Activated CD8-positive, alpha-beta T cell treated with anti-CD3 and anti-CD28 coated beads for 36 hours (primary cell): ENCODE results near the gene TMEM72. TPM values are rescaled to one million over a fixed set of nuclear protein-coding genes. Genes with fewer than 3 reads are reported as not detected.
A peak's percentile ranks its signal among the peaks of the same experiment; 100 is the strongest.

ENCODE experiments used
- ATAC-seq: fragments of 200-7000 bp; cut with Tn5 transposase; one replicate; pipeline ENCODE4 v1.10.0; 2021; ENCODE audit warnings: mild to moderate bottlenecking, moderate library complexity
- CTCF ChIA-PET: fragments of 350-600 bp; sonication (Branson Sonifier 250); formaldehyde crosslinking; loops from one replicate; lab custom pipeline; 2021; ENCODE audit warnings: antibody characterized with exemption; lab: Charles Lee
- POLR2A ChIA-PET: fragments of 350-600 bp; sonication (Branson Sonifier 250); formaldehyde crosslinking; loops from one replicate; lab custom pipeline; 2021; ENCODE audit warnings: antibody characterized with exemption; lab: Charles Lee
- DNase-seq: peaks from one replicate; pipeline ENCODE4 v3.0.0-alpha.2; 2020
- H3K27ac Mint-ChIP-seq: one replicate; pipeline ENCODE4 v1.8.0; 2021; ENCODE audit warnings: mild to moderate bottlenecking, mixed read lengths
- H3K27me3 Mint-ChIP-seq: one replicate; pipeline ENCODE4 v1.8.0; 2021; ENCODE audit warnings: mixed read lengths
- H3K36me3 Mint-ChIP-seq: one replicate; pipeline ENCODE4 v1.8.0; 2021; ENCODE audit warnings: low read depth, mixed read lengths
- H3K4me1 Mint-ChIP-seq: one replicate; pipeline ENCODE4 v1.8.0; 2021; ENCODE audit warnings: low read depth, mixed read lengths
- H3K4me3 Mint-ChIP-seq: one replicate; pipeline ENCODE4 v1.8.0; 2021; ENCODE audit warnings: mild to moderate bottlenecking, moderate library complexity, mixed read lengths
- H3K9me3 Mint-ChIP-seq: one replicate; pipeline ENCODE4 v1.8.0; 2021; ENCODE audit warnings: mixed read lengths
- intact Hi-C: fragments of 100-400 bp; cut with micrococcal nuclease; formaldehyde crosslinking; loops from one replicate; pipeline ENCODE4 v1.10.0; 2022
- total RNA-seq, 2 experiments: library from RNA; stranded (reverse); gene quantifications; one replicate each; pipeline ENCODE4 v1.2.3, GENCODE V29; 2021
- TF ChIP-seq, protein P1 (sequence below): fragments of 200-600 bp; IDR thresholded peaks from one replicate; pipeline ENCODE4 v1.8.0; 2022; ENCODE audit warnings: antibody characterized with exemption, mild to moderate bottlenecking

TMEM72 gene
- total RNA-seq, 2 experiments from 2014 or later, result not detected

DNA sequence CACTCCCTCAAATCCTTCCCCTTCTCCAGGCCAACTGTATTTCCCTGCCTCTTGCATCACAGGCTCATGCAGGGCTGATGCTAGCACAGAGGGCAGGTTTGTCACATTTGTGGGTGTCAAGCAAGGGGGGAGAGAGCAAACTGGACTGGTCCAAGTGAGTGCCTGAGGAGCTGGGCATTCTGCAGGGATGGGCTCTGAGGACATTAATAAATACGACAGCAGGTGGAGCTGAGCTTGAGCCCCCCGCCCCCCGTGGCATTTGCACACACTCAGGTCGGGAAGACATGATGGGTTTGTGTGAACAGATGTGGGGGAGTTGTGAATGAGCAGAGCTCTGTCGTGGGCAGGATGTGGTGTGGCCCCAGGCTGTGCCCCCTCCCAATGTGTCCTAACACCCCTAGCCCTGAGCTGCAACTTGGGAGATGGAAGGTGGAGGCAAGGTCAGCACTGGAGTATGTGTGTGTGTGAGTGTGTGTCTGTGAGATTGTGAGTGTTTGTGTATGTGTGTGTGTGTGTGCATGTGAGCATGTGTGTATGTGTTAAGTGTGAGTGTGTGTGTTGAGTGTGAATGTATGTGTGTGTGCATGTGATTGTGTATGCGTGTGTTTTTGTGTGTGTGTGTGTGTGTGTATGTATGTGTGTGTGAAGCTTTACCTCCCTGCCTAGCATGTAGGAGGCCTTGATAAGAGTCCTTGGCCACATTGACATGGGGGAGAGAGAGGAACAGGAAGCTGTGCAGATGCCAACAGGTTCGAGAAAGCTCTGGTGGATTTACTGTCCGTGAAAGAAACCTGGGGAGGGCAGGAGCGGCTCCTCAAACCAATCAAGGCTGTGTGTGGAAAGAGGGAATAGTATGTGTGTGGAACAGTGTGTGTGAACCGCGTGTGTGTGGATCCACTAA is 57.6 kb downstream of the TMEM72 start:
- H3K36me3 Mint-ChIP-seq, result no peaks in the 10 kb centered on the region
- ChIA-PET CTCF (interaction anchor here (0.7 to 2.9 kb wide), 4 partner anchors 10 to 36 kb away, joined by 3 to 10 read pairs (median 6); partner anchors contain the start of gene RASSF4), POLR2A (interaction anchor here (0.6 to 1.8 kb wide), 4 partner anchors 10 to 32 kb away, joined by 3 to 5 read pairs (median 4); no protein-coding TSS in a partner anchor)
- TF ChIP-seq, protein P1, sequence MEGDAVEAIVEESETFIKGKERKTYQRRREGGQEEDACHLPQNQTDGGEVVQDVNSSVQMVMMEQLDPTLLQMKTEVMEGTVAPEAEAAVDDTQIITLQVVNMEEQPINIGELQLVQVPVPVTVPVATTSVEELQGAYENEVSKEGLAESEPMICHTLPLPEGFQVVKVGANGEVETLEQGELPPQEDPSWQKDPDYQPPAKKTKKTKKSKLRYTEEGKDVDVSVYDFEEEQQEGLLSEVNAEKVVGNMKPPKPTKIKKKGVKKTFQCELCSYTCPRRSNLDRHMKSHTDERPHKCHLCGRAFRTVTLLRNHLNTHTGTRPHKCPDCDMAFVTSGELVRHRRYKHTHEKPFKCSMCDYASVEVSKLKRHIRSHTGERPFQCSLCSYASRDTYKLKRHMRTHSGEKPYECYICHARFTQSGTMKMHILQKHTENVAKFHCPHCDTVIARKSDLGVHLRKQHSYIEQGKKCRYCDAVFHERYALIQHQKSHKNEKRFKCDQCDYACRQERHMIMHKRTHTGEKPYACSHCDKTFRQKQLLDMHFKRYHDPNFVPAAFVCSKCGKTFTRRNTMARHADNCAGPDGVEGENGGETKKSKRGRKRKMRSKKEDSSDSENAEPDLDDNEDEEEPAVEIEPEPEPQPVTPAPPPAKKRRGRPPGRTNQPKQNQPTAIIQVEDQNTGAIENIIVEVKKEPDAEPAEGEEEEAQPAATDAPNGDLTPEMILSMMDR, result no peak
- peak; percentile 71 for DNase-seq
- H3K27ac Mint-ChIP-seq, result peak overlapping the region; percentile 39
- H3K4me1 Mint-ChIP-seq, result peaks cover 43% of the 10 kb centered on the region
- ATAC-seq, result peak; percentile 77
- no peaks in the 10 kb centered on the region for H3K9me3 Mint-ChIP-seq
- H3K4me3 Mint-ChIP-seq, result peak overlapping the region; percentile 14
- intact Hi-C loops, result no loop called here
- no peaks in the 10 kb centered on the region for H3K27me3 Mint-ChIP-seq

DNA sequence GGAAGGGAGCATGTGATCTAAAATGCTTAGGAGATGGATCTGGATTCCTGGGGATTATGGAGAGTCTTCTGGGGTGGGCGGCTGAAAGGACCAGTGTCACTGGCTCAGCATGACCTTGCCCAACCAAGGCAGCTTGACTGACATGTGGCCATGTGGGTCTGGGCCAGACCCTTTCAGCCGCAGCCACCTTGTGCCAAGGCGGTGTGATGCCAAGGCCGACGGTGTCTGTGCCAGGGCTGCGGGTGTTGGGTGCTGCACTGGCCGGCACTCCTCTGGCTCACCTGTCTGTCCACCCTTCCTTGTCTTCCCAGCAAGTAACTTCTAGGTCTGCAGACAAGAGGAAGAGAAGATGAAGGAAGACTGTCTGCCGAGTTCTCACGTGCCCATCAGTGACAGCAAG is 58.7 kb downstream of the TMEM72 start:
- Mint-ChIP-seq H3K4me3 (no peak overlapping the region), H3K4me1 (peaks cover 54% of the 10 kb centered on the region), H3K36me3 (no peaks in the 10 kb centered on the region), H3K27ac (no peak overlapping the region), H3K9me3 (no peaks in the 10 kb centered on the region), H3K27me3 (no peaks in the 10 kb centered on the region)
- TF ChIP-seq, protein P1, result no peak
- ChIA-PET POLR2A (no interaction called here), CTCF (interaction anchor here (1.5 to 2.9 kb wide), 2 partner anchors 31 to 37 kb away, joined by 3 to 10 read pairs; no protein-coding TSS in a partner anchor)
- DNase-seq, result no peak
- no peak for ATAC-seq
- intact Hi-C loops, result no loop called here

DNA sequence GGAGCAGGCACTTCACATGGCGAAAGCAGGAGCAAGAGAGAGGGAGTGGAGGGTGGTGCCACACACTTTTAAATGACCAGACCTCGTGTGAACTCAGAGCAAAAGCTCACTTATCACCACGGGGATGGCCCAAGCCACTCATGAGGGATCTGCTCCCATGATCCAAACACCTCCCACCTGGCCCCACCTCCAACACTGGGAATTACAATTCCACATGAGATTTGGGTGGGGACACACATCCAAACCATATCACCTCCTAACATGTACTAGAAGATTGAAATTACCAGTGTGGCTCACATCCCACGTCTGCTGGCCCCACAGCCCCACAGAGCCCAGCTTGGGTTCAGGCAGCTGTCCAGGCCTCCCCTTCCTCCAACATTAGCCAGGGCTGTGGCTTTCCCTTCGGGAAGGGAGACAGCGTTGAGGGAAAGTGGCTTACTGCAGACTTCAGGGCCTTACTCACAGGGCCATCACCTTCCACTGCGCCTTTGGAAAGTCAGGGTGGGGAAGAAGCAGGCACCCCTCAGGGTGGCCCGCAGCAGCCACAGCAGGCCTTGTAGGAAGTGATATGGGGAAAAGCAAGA is 59.8 kb downstream of the TMEM72 start:
- no peaks in the 10 kb centered on the region for H3K9me3 Mint-ChIP-seq
- no peaks in the 10 kb centered on the region for H3K36me3 Mint-ChIP-seq
- ChIA-PET CTCF (interaction anchor here (1.5 kb wide), 1 partner anchor 30 kb away, joined by 3 read pairs; no protein-coding TSS in a partner anchor), POLR2A (no interaction called here)
- no peak overlapping the region for H3K27ac Mint-ChIP-seq
- DNase-seq, result no peak
- H3K4me3 Mint-ChIP-seq, result no peak overlapping the region
- TF ChIP-seq, protein P1, result no peak
- intact Hi-C loops, result no loop called here
- peaks cover 49% of the 10 kb centered on the region for H3K4me1 Mint-ChIP-seq
- H3K27me3 Mint-ChIP-seq, result no peaks in the 10 kb centered on the region
- ATAC-seq, result no peak

DNA sequence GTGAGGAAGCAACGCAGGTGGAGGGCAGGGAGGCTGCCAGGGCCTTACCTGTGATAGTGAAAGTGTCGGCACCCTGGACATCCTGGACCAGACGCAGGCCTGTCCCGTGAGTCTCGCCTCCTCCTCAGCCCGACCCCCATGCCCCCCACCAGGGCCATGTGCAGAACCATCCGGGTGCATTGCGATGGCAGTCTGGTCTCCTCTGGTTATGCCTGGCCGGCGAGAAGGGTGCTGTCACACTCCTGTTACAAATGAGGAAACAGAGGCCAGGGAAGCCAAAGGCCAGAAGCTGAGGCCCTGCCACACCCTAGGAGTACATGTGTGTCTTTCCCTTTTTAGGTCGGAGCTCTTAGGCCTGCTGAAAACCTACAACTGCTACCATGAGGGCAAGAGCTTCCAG is 60.3 kb downstream of the TMEM72 start:
- DNase-seq (no peak), ATAC-seq (no peak)
- CTCF ChIA-PET, result no interaction called here
- H3K4me3 Mint-ChIP-seq, result no peak overlapping the region
- TF ChIP-seq, protein P1, result no peak
- POLR2A ChIA-PET, result no interaction called here
- no peaks in the 10 kb centered on the region for H3K9me3 Mint-ChIP-seq
- H3K27me3 Mint-ChIP-seq, result no peaks in the 10 kb centered on the region
- peaks cover 45% of the 10 kb centered on the region for H3K4me1 Mint-ChIP-seq
- no peak overlapping the region for H3K27ac Mint-ChIP-seq
- intact Hi-C loops, result no loop called here
- H3K36me3 Mint-ChIP-seq, result no peaks in the 10 kb centered on the region
